Subcutaneous abdominal adipose tissue (tissue), 5 donors: ENCODE measurements around the gene KCNQ1.

Source experiments
- H3K27ac ChIP-seq: one replicate; pipeline ENCODE4 v1.7.0; 2013; ENCODE audit warnings: low read depth, mild to moderate bottlenecking, inconsistent platforms, low read length, moderate library complexity
- H3K27me3 ChIP-seq, 5 donors: one replicate each; pipeline ENCODE4 v1.7.0; 2013; ENCODE audit warnings: low read length in 5 of 5, inconsistent platforms in 1 of 5; ENCODE audit not compliant: control insufficient read depth in 5 of 5, insufficient read depth in 4 of 5
- H3K36me3 ChIP-seq, 5 donors: one replicate each; pipeline ENCODE4 v1.7.0; 2013; ENCODE audit warnings: low read length in 5 of 5; ENCODE audit not compliant: control insufficient read depth in 5 of 5, insufficient read depth in 5 of 5
- H3K4me1 ChIP-seq, 5 donors: one replicate each; pipeline ENCODE4 v1.7.0; 2013; ENCODE audit warnings: low read length in 5 of 5, mild to moderate bottlenecking in 3 of 5, moderate library complexity in 1 of 5; ENCODE audit not compliant: control insufficient read depth in 5 of 5, insufficient read depth in 5 of 5
- H3K4me3 ChIP-seq, 5 donors: one replicate each; pipeline ENCODE4 v1.7.0; 2013; ENCODE audit warnings: low read length in 5 of 5, low read depth in 1 of 5
- H3K9ac ChIP-seq, 5 donors: one replicate each; pipeline ENCODE4 v1.7.0; 2013; ENCODE audit warnings: low read length in 5 of 5, mild to moderate bottlenecking in 4 of 5, moderate library complexity in 3 of 5
- H3K9me3 ChIP-seq, 5 donors: one replicate each; pipeline ENCODE4 v1.7.0; 2013; ENCODE audit warnings: low read length in 5 of 5; ENCODE audit not compliant: control insufficient read depth in 5 of 5
- donor health status: healthy.
- donor health status: healthy.
- donor health status: healthy.
- donor health status: healthy.
- donor health status: healthy.

KCNQ1 gene

DNA sequence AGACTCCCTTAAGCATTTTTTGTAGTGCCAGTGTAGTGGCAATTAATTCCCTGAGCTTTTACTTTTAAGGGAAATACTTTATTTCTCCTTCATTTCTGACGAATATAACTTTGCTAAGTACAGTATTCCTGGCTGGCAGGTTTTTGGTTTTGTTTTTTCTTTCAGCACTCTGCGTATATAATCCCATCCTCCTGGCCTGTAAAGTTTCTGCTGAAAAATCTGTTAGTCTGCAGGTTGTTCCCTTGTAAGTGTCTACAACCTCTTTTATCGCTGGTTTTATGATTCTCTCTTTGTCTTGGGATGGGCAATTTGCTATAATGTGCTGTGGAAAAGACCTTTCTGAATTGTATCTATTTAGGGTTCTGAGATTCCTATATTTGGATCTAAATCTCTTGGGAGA is 198.9 kb downstream of the KCNQ1 start:
- H3K9me3 ChIP-seq = peaks cover 55 to 84% (median 68%) of the 10 kb centered on the region in 5 donors
- H3K4me1 ChIP-seq = no peaks in the 10 kb centered on the region
- H3K9ac ChIP-seq = no peak overlapping the region
- H3K4me3 ChIP-seq = peak overlapping the region in 2 of 5 donors; percentile 36 to 44
- no peak overlapping the region for H3K27ac ChIP-seq
- H3K36me3 ChIP-seq = no peaks in the 10 kb centered on the region
- no peaks in the 10 kb centered on the region for H3K27me3 ChIP-seq

DNA sequence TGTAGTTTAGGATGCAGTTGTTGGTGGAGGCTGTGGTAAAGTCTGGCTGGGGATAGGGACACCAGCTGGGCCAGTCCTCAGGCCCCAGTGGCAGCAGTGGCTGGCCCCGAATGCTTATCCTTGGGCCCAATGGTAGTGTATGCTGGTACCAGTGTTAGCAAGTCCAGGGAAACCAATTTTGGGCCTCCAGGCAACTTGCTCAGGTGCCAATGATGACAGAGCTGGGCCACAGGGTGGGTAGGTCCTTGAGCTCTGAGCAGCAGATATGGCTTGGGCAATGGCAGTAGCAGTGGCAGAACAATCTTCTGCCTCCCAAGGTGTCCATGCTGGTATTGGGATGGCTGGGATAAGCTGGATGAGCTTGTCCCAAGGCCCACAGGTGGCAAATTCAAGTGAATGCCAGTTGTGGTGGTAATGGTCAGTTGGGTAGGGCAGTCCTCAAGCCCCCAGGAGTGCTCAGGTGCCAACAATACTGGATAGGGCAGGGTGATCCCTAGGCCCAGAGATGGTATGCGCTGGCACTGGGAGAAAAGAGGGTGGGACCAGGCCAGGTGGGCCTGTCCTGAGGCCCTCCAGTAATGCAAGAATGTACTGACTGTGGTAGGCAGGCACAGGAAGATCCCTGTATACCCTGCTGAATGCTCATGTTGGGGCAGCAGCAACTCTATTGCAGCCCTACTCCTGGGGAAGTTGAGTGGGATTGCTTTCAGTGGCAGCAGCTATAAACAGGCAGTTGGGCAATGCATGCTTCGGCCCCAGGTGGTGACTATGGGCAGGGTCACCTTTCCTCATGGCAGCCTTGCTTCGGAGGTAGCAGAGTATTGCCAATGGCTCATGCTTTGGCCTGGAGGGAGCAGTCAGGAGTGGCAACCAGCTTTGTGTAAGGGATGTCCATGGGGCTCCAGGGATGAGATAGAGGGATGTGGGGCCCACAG is 200.3 kb downstream of the KCNQ1 start:
- Histone ChIP-seq H3K9me3 (peaks cover 62 to 83% (median 75%) of the 10 kb centered on the region in 5 donors), H3K27me3 (no peaks in the 10 kb centered on the region), H3K4me3 (peak overlapping the region; percentile 1 to 54 (median 45)), H3K4me1 (no peaks in the 10 kb centered on the region), H3K36me3 (no peaks in the 10 kb centered on the region), H3K27ac (no peak overlapping the region), H3K9ac (no peak overlapping the region)

- H3K9me3 ChIP-seq = peaks cover 67 to 88% (median 75%) of the 10 kb centered on the region in 5 donors
- H3K9ac ChIP-seq = no peak overlapping the region
- no peaks in the 10 kb centered on the region for H3K27me3 ChIP-seq
- H3K27ac ChIP-seq = no peak overlapping the region
- H3K36me3 ChIP-seq = no peaks in the 10 kb centered on the region
- no peaks in the 10 kb centered on the region for H3K4me1 ChIP-seq
- peak overlapping the region in 4 of 5 donors; percentile 31 to 54 (median 49) for H3K4me3 ChIP-seq
These were observed 200.9 kb downstream of the KCNQ1 start for GRCh38 chr11:2645779-2646118.

GRCh38 chr11:2647167-2647566 is 202.4 kb downstream of the KCNQ1 start:
- Histone ChIP-seq H3K9me3 (peaks cover 58 to 89% (median 74%) of the 10 kb centered on the region in 5 donors), H3K4me1 (no peaks in the 10 kb centered on the region), H3K4me3 (no peak overlapping the region), H3K36me3 (no peaks in the 10 kb centered on the region), H3K27me3 (no peaks in the 10 kb centered on the region), H3K27ac (no peak overlapping the region), H3K9ac (no peak overlapping the region)

GRCh38 chr11:2647953-2648352 is 203.1 kb downstream of the KCNQ1 start:
- H3K9me3 ChIP-seq = peaks cover 58 to 88% (median 77%) of the 10 kb centered on the region in 5 donors
- H3K27me3 ChIP-seq = no peaks in the 10 kb centered on the region
- H3K4me1 ChIP-seq = peaks cover 0 to 4% (median 3%) of the 10 kb centered on the region in 5 donors
- no peak overlapping the region for H3K9ac ChIP-seq
- no peak overlapping the region for H3K27ac ChIP-seq
- H3K4me3 ChIP-seq = no peak overlapping the region
- no peaks in the 10 kb centered on the region for H3K36me3 ChIP-seq

GRCh38 chr11:2649400-2649799 is 204.6 kb downstream of the KCNQ1 start:
- H3K27ac ChIP-seq = no peak overlapping the region
- no peak overlapping the region for H3K9ac ChIP-seq
- no peaks in the 10 kb centered on the region for H3K27me3 ChIP-seq
- H3K4me1 ChIP-seq = peaks cover 0 to 10% (median 8%) of the 10 kb centered on the region in 5 donors
- peaks cover 46 to 88% (median 78%) of the 10 kb centered on the region in 5 donors for H3K9me3 ChIP-seq
- H3K36me3 ChIP-seq = no peaks in the 10 kb centered on the region
- H3K4me3 ChIP-seq = peak overlapping the region in 1 of 5 donors; percentile 19

- H3K9ac ChIP-seq = no peak overlapping the region
- peak overlapping the region in 2 of 5 donors; percentile 19 to 35 for H3K4me3 ChIP-seq
- H3K4me1 ChIP-seq = peaks cover 0 to 12% (median 8%) of the 10 kb centered on the region in 5 donors
- no peak overlapping the region for H3K27ac ChIP-seq
- peaks cover 41 to 87% (median 77%) of the 10 kb centered on the region in 5 donors for H3K9me3 ChIP-seq
- no peaks in the 10 kb centered on the region for H3K36me3 ChIP-seq
- H3K27me3 ChIP-seq = no peaks in the 10 kb centered on the region
These were observed 205.0 kb downstream of the KCNQ1 start for GRCh38 chr11:2649848-2650247.

- Histone ChIP-seq H3K27ac (no peak overlapping the region), H3K27me3 (no peaks in the 10 kb centered on the region), H3K4me3 (peak overlapping the region in 3 of 5 donors; percentile 6 to 39 (median 35)), H3K9me3 (peaks cover 37 to 82% (median 76%) of the 10 kb centered on the region in 5 donors), H3K9ac (no peak overlapping the region), H3K36me3 (no peaks in the 10 kb centered on the region), H3K4me1 (peaks cover 0 to 12% (median 8%) of the 10 kb centered on the region in 5 donors)
These were observed 205.6 kb downstream of the KCNQ1 start for GRCh38 chr11:2650343-2650867.

GRCh38 chr11:2651054-2651617 is 206.3 kb downstream of the KCNQ1 start:
- Histone ChIP-seq H3K9ac (no peak overlapping the region), H3K4me3 (peak overlapping the region in 4 of 5 donors; percentile 6 to 27 (median 16)), H3K27me3 (no peaks in the 10 kb centered on the region), H3K36me3 (no peaks in the 10 kb centered on the region), H3K9me3 (peaks cover 33 to 78% (median 74%) of the 10 kb centered on the region in 5 donors), H3K4me1 (peaks cover 0 to 12% (median 8%) of the 10 kb centered on the region in 5 donors), H3K27ac (no peak overlapping the region)

- H3K27me3 ChIP-seq = no peaks in the 10 kb centered on the region
- no peaks in the 10 kb centered on the region for H3K36me3 ChIP-seq
- H3K4me1 ChIP-seq = peaks cover 0 to 12% (median 8%) of the 10 kb centered on the region in 5 donors
- no peak overlapping the region for H3K9ac ChIP-seq
- no peak overlapping the region for H3K27ac ChIP-seq
- peaks cover 26 to 81% (median 68%) of the 10 kb centered on the region in 5 donors for H3K9me3 ChIP-seq
- H3K4me3 ChIP-seq = peak overlapping the region in 3 of 5 donors; percentile 6 to 27 (median 25)
These were observed 207.0 kb downstream of the KCNQ1 start for GRCh38 chr11:2651826-2652271.
